ENCODE results near the gene WASF2. TPM values are rescaled to one million over a fixed set of nuclear protein-coding genes. Genes with fewer than 3 reads are reported as not detected.
A peak's percentile ranks its signal among the peaks of the same experiment; 100 is the strongest.

Gene WASF2
- total and polyA plus RNA-seq, 2 of the 13 experiments (the other 11 are each of a cell fraction or from before 2014, with no cell fraction given): 10.4 to 27.7 TPM

GRCh38 chr1:27392096-27392777 lies 97.7 kb downstream of the WASF2 start, which contains the start of gene GPR3 (continued):
- TF ChIP-seq NFAT5 (CRISPR knock-in tag; IDR thresholded peaks at IDR 0.05): no peak
- no peak for TF ChIP-seq GTF2F1 (IDR thresholded peaks at IDR 0.05; ENCODE audit: low read length)
- no peak for TF ChIP-seq HOXA9 (CRISPR knock-in tag; IDR thresholded peaks at IDR 0.05; ENCODE audit: borderline replicate concordance)
- TF ChIP-seq TCF12 (IDR thresholded peaks at IDR 0.05): no peak
- no peak for TF ChIP-seq TCF12 (CRISPR knock-in tag; IDR thresholded peaks at IDR 0.05)
- TF ChIP-seq HNRNPK (IDR thresholded peaks at IDR 0.05; ENCODE audit: low read depth, low read length, poor library complexity, severe bottlenecking): no peak
- TF ChIP-seq ZNF574 (CRISPR knock-in tag; IDR thresholded peaks at IDR 0.05): peak; percentile 89
- no peak for TF ChIP-seq RFX3 (CRISPR knock-in tag; IDR thresholded peaks at IDR 0.05)
- TF ChIP-seq ERF (CRISPR knock-in tag; IDR thresholded peaks at IDR 0.05): 0 out of 2 replicates have a peak, but pooled peaks have one; percentile 17
- TF ChIP-seq MBNL3 (CRISPR knock-in tag; conservative IDR thresholded peaks at IDR 0.05): no peak
- no peak for TF ChIP-seq TBX3 (IDR thresholded peaks at IDR 0.05; ENCODE audit: borderline replicate concordance)
- TF ChIP-seq ZNF672 (CRISPR knock-in tag; IDR thresholded peaks at IDR 0.05): no peak
- TF ChIP-seq ZNF20 (CRISPR knock-in tag; IDR thresholded peaks at IDR 0.05): no peak
- 0 out of 2 replicates have a peak, but pooled peaks have one; percentile 56 for TF ChIP-seq ZNF441 (CRISPR knock-in tag; IDR thresholded peaks at IDR 0.05; ENCODE audit: borderline replicate concordance)
- no peak for TF ChIP-seq ZNF230 (CRISPR knock-in tag; IDR thresholded peaks at IDR 0.05)
- TF ChIP-seq ZNF224 (CRISPR knock-in tag; IDR thresholded peaks at IDR 0.05): no peak
- no peak for TF ChIP-seq KLF13 (CRISPR knock-in tag; IDR thresholded peaks at IDR 0.05)
- TF ChIP-seq SIX1 (CRISPR knock-in tag; IDR thresholded peaks at IDR 0.05; ENCODE audit: borderline replicate concordance): no peak
- no peak for TF ChIP-seq ZNF24 (IDR thresholded peaks at IDR 0.05)
- TF ChIP-seq ZNF501 (CRISPR knock-in tag; IDR thresholded peaks at IDR 0.05): peak; percentile 65; the same call in 1 of the 2 replicates
- no peak for TF ChIP-seq SATB2 (CRISPR knock-in tag; IDR thresholded peaks at IDR 0.05)
- no peak for TF ChIP-seq BRF2 (CRISPR knock-in tag; IDR thresholded peaks at IDR 0.05)
